ENCODE results near the gene DTL.
"Not testable (repeated sequence)": the region's sequence is repeated elsewhere in the genome, so short reads cannot be mapped to it uniquely, and the experiment has no call there.

DTL gene

DNA sequence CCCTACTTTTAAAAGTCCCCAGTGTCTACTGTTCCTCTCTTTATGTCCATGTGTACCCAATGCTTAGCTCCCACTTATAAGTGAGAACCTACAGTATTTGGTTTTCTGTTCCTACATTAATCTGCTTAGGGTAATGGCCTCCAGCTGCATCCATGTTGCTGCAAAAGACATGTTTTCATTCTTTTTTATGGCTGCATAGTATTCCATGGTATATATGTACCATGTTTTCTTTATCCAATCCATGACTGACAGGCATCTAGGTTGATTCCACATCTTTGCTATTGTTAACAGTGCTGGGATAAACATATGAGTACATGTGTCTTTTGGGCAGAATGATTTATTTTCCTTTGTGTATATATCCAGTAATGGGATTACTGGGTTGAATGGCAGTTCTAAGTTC lies 12.6 kb upstream of the DTL start:
- ATAC-seq, H3K9me3 Mint-ChIP-seq, H3K4me3 Mint-ChIP-seq, H3K27ac Mint-ChIP-seq, H3K27me3 Mint-ChIP-seq: not testable (repeated sequence)
- peaks cover 19% of the 10 kb centered on the region for H3K36me3 Mint-ChIP-seq
- peaks cover 17% of the 10 kb centered on the region for H3K4me1 Mint-ChIP-seq

- Mint-ChIP-seq H3K36me3 (peaks cover 19% of the 10 kb centered on the region), H3K27ac (no peak overlapping the region), H3K4me3 (no peak overlapping the region), H3K9me3 (peaks cover 3% of the 10 kb centered on the region), H3K4me1 (peaks cover 22% of the 10 kb centered on the region), H3K27me3 (no peaks in the 10 kb centered on the region)
- no peak for ATAC-seq
Observed at GRCh38 chr1:212024469-212025149, 10.9 kb upstream of the DTL start.

DNA sequence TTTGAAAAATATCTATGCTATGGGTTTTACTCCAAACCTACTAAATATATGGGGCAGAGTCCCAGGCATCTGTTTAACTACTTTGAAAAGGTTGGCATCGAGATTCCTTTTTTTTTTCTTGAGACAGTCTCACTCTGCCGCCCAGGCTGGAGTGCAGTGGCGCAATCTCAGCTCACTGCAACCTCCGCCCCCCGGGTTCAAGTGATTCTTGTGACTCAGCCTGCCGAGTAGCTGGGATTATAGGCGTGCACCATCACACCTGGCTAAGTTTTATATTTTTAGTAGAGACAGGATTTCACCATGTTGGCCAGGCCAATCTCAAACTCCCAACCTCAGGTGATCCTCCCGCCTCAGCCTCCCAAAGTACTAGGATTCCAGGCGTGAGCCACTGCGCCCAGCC lies 7.8 kb upstream of the DTL start:
- not testable (repeated sequence) for H3K27me3 Mint-ChIP-seq, H3K9me3 Mint-ChIP-seq, H3K27ac Mint-ChIP-seq, H3K4me3 Mint-ChIP-seq, ATAC-seq
- peaks cover 40% of the 10 kb centered on the region for H3K4me1 Mint-ChIP-seq
- H3K36me3 Mint-ChIP-seq: peaks cover 27% of the 10 kb centered on the region

DNA sequence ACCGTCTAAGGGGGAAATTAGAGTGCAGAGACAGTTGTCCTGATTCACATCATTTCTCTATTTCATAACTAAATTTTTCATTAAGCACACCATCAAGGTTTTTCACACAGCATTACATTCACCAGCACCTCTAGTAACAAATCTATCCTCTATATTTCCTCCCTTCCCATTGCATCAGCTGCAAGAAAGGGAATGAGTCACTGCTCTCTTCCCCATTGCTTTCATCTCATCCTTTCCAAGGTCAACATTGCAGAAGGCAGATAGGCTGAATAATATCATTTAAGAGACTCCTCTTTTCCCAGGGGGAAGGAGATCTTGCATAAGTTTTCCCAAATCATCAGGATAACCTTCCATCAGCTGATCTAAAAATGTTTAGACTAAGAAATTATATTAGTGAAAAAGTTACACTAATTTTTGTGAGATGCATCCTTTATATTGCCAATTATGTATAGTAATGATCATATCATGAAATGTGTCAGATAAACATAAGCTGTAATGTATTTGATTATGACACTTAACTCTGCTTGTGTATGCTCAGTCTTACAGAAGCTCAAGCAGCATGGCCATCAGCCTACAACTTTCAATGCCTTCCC lies 4.5 kb upstream of the DTL start:
- Mint-ChIP-seq H3K36me3 (peaks cover 11% of the 10 kb centered on the region), H3K4me3 (no peak overlapping the region), H3K4me1 (peaks cover 46% of the 10 kb centered on the region), H3K27ac (peak overlapping the region; percentile 50), H3K9me3 (no peaks in the 10 kb centered on the region), H3K27me3 (no peaks in the 10 kb centered on the region)
- ATAC-seq: no peak

DNA sequence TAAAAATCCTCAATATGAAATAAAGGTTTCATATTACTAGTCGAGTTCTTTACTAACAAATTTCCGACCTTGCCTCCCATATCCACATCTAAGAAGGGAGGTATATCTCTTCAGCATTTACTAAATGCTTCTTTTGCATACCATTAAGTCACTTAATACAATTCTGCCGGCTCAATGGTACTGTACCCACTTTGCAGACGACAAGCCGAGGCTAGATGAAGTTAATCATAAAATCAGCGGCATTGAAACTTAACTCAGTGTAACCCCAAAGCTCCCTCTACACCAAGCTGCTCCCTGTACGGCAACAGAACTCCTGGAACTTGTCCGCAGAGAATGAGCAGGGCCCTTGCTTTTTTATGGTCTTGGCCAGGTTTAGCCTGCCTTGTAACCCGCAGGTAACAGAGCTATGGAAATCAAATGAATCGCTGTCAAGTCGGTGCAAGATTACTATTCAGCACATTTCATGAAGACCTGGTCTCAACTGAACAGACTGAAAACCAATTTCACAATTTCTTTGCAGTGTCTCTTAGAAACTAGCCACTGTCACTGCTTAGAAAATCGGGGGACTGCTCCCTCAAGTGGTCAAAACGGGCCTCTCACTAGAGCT lies 929 bp upstream of the DTL start:
- Mint-ChIP-seq H3K36me3 (peaks cover 11% of the 10 kb centered on the region), H3K27ac (peak overlapping the region; percentile 88), H3K27me3 (no peaks in the 10 kb centered on the region), H3K4me3 (peak overlapping the region; percentile 96), H3K9me3 (no peaks in the 10 kb centered on the region), H3K4me1 (peaks cover 53% of the 10 kb centered on the region)
- no peak for ATAC-seq

- no peaks in the 10 kb centered on the region for H3K9me3 Mint-ChIP-seq
- peak; percentile 2 for ATAC-seq
- H3K27ac Mint-ChIP-seq: peak overlapping the region; percentile 88
- H3K4me3 Mint-ChIP-seq: peak overlapping the region; percentile 96
- H3K36me3 Mint-ChIP-seq: peaks cover 11% of the 10 kb centered on the region
- no peaks in the 10 kb centered on the region for H3K27me3 Mint-ChIP-seq
- peaks cover 42% of the 10 kb centered on the region for H3K4me1 Mint-ChIP-seq
Observed at GRCh38 chr1:212035835-212036605, 472 bp downstream of the DTL start.

- peak overlapping the region; percentile 17 for H3K4me3 Mint-ChIP-seq
- peaks cover 2% of the 10 kb centered on the region for H3K36me3 Mint-ChIP-seq
- ATAC-seq: no peak
- peaks cover 23% of the 10 kb centered on the region for H3K4me1 Mint-ChIP-seq
- no peak overlapping the region for H3K27ac Mint-ChIP-seq
- no peaks in the 10 kb centered on the region for H3K9me3 Mint-ChIP-seq
- no peaks in the 10 kb centered on the region for H3K27me3 Mint-ChIP-seq
Observed at GRCh38 chr1:212037900-212038299, 2.4 kb downstream of the DTL start.

- Mint-ChIP-seq H3K36me3 (no peaks in the 10 kb centered on the region), H3K4me1 (peaks cover 17% of the 10 kb centered on the region), H3K4me3 (no peak overlapping the region), H3K9me3 (no peaks in the 10 kb centered on the region), H3K27ac (no peak overlapping the region), H3K27me3 (no peaks in the 10 kb centered on the region)
- ATAC-seq: no peak
Observed at GRCh38 chr1:212039622-212040021, 4.1 kb downstream of the DTL start.

GRCh38 chr1:212040629-212041412 lies 5.3 kb downstream of the DTL start:
- Mint-ChIP-seq H3K36me3 (no peaks in the 10 kb centered on the region), H3K27ac (no peak overlapping the region)
- no peak for ATAC-seq

GRCh38 chr1:212042436-212042835 lies 6.9 kb downstream of the DTL start:
- Mint-ChIP-seq H3K4me3 (no peak overlapping the region), H3K27me3 (no peaks in the 10 kb centered on the region), H3K4me1 (peaks cover 1% of the 10 kb centered on the region), H3K27ac (no peak overlapping the region), H3K36me3 (no peaks in the 10 kb centered on the region), H3K9me3 (no peaks in the 10 kb centered on the region)
- ATAC-seq: no peak

More at GRCh38 chr1:212040629-212041412, 5.3 kb downstream of the DTL start:
- Mint-ChIP-seq H3K4me3 (peak overlapping the region; percentile 22), H3K9me3 (no peaks in the 10 kb centered on the region), H3K4me1 (peaks cover 14% of the 10 kb centered on the region), H3K27me3 (no peaks in the 10 kb centered on the region)

DNA sequence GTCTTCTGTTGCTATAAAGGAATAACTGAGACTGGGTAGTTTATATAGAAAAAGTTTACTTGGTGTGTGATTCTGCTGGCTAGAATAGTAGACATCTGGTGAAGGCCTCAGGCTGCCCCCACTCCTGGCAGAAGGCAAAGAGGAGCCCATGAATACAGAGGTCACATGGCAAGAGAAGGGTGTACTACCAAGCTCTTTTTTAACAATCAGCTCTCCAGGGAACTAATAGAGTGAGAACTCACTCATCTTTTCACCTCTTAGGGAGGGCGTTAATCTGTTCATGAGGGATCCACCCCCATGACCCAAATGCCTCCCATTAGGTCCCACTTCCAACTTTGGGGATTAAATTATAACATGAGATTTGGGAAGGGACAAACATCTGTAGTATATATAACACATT lies 9.3 kb downstream of the DTL start:
- H3K27me3 Mint-ChIP-seq: no peaks in the 10 kb centered on the region
- no peaks in the 10 kb centered on the region for H3K36me3 Mint-ChIP-seq
- H3K9me3 Mint-ChIP-seq: no peaks in the 10 kb centered on the region
- H3K4me3 Mint-ChIP-seq: no peak overlapping the region
- no peak for ATAC-seq
- H3K27ac Mint-ChIP-seq: no peak overlapping the region
- H3K4me1 Mint-ChIP-seq: no peaks in the 10 kb centered on the region

DNA sequence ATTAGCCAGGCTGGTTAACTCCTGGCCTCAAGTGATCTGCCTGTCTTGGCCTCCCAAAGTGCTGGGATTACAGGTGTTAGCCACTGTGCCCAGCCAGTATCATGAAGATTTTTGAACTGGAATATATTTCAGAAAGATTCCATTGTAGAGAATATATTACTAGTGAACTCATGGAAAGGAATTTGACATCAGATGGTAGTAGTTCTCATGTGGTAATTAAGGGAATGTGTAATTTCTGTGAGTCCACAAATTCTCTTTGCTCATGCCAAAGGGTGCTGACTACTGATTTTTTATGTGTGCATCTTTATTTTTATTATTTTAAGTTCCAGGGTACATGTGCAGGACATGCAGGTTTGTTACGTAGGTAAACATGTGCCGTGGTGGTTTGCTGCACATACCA lies 10.4 kb downstream of the DTL start:
- no peak overlapping the region for H3K27ac Mint-ChIP-seq
- H3K36me3 Mint-ChIP-seq: peaks cover 7% of the 10 kb centered on the region

DNA sequence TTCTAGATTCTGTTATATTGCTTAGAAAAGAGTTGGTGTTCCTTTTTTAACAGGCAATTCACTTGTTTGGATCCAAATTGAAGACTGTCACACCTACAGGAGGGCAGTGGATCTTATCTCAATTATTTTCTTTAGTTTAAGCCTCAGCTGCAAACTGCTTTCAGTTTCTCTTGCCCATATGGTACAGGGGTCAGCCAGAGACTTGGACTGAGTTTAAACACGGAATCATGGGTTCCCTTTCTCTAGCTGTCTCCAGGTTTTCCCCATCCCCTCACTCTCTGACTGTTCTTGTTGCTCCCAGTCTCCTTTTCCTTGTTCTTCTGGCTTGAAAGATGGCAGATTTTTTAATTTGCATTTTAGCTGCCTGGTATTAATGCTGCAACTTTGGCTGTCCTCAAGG lies 18.4 kb downstream of the DTL start:
- H3K4me3 Mint-ChIP-seq: no peak overlapping the region
- H3K27me3 Mint-ChIP-seq: no peaks in the 10 kb centered on the region

More for the DNA sequence above, 10.4 kb downstream of the DTL start:
- Mint-ChIP-seq H3K4me1 (no peaks in the 10 kb centered on the region), H3K27me3 (no peaks in the 10 kb centered on the region), H3K9me3 (no peaks in the 10 kb centered on the region), H3K4me3 (no peak overlapping the region)
- ATAC-seq: no peak

GRCh38 chr1:212055333-212055732 lies 19.8 kb downstream of the DTL start:
- Mint-ChIP-seq H3K4me3 (no peak overlapping the region), H3K36me3 (peaks cover 50% of the 10 kb centered on the region), H3K9me3 (peaks cover 23% of the 10 kb centered on the region), H3K27ac (no peak overlapping the region), H3K27me3 (no peaks in the 10 kb centered on the region), H3K4me1 (no peaks in the 10 kb centered on the region)
- ATAC-seq: no peak

More for the DNA sequence above, 18.4 kb downstream of the DTL start:
- H3K27ac Mint-ChIP-seq: no peak overlapping the region
- H3K9me3 Mint-ChIP-seq: peaks cover 23% of the 10 kb centered on the region
- no peaks in the 10 kb centered on the region for H3K4me1 Mint-ChIP-seq
- H3K36me3 Mint-ChIP-seq: peaks cover 51% of the 10 kb centered on the region
- no peak for ATAC-seq

All from stimulated activated memory B cell treated with anti-CD40 and anti-IgM and Interleukin-4, amounts not matched to agents 10 μg/mL and 1 μg/mL and 100 μg/mL, for 72 hours (primary cell).